ENCODE data around the gene NR3C2.
A peak's percentile ranks its signal among the peaks of the same experiment; 100 is the strongest.

Gene NR3C2

GRCh38 chr4:148353571-148353970 lies 88.6 kb downstream of the NR3C2 start:
- Histone ChIP-seq H2AFZ (ENCODE audit: low read length) (no peak overlapping the region), H3F3A (ENCODE audit: insufficient read depth, low read length) (no peaks in the 10 kb centered on the region), H3K4me1 (ENCODE audit: insufficient read depth, low read length, severe bottlenecking) (peaks cover 29% of the 10 kb centered on the region), H3K36me3 (ENCODE audit: insufficient read depth, low read length) (no peaks in the 10 kb centered on the region), H3K9me3 (ENCODE audit: low read length) (no peaks in the 10 kb centered on the region), H3K27ac (ENCODE audit: low read depth, low read length, poor library complexity, severe bottlenecking) (no peak overlapping the region), H4K20me1 (ENCODE audit: insufficient read depth, low read length) (no peaks in the 10 kb centered on the region), H3K27me3 (ENCODE audit: insufficient read depth, low read length) (no peaks in the 10 kb centered on the region), H3K4me2 (ENCODE audit: low read length) (no peak overlapping the region), H3K4me3 (ENCODE audit: low read depth, low read length, poor library complexity, severe bottlenecking) (no peak overlapping the region), H3K9me2 (ENCODE audit: low read depth, low read length) (no peaks in the 10 kb centered on the region), H3K9ac (ENCODE audit: low read length) (no peak overlapping the region), H3K79me2 (ENCODE audit: insufficient read depth, low read length) (no peaks in the 10 kb centered on the region)
- TF ChIP-seq EZH2 (IDR thresholded peaks at IDR 0.05; ENCODE audit: borderline replicate concordance, low read length) (no peak), CTCF (IDR thresholded peaks at IDR 0.05; ENCODE audit: low read length) (no peak)

DNA sequence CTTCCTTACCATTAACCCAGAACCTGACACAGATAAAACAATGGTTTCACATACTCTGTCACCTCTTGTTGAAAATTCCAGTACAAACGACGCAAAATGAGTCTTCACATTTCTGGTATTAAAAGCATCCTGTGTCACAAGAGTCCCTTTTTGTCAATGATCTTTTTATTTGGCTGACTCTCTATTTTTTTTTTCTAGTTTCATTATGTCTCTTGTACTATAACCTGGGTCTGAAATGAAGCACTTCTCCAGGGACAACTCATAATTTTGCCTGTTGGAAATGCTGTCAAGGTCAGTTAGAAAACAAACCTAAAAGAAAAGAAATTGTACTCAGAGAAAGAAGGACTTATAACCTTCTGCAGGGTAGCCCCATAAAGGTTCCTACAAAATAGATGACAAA lies 93.1 kb downstream of the NR3C2 start:
- Histone ChIP-seq H3K4me2 (ENCODE audit: low read length) (peak overlapping the region; percentile 14; the same call in 1 of the 2 replicates), H3K27ac (ENCODE audit: low read depth, low read length, poor library complexity, severe bottlenecking) (peak overlapping the region; percentile 15)
- TF ChIP-seq CTCF (IDR thresholded peaks at IDR 0.05; ENCODE audit: low read length) (no peak), EZH2 (IDR thresholded peaks at IDR 0.05; ENCODE audit: borderline replicate concordance, low read length) (no peak)

DNA sequence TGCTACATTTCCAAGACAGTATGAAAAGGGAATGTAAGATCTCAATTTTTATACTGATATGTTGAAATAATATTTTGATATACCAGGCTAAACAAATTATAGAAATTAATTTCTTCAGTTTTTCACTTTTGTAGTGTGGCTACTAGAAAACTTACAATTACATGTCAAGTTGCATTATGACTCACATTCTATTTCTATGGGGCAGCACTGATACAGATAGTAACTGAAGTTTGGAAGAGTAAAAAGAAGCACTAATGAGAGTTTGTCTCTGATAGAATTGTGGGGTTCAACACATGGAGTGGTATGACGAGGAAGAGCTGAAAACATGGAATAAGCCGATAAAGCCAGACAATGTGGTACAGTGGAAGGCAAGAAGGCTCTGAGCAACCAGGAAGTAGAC lies 95.6 kb downstream of the NR3C2 start:
- H2AFZ ChIP-seq (ENCODE audit: low read length) = no peak overlapping the region
- TF ChIP-seq CTCF (IDR thresholded peaks at IDR 0.05; ENCODE audit: low read length) (no peak), EZH2 (IDR thresholded peaks at IDR 0.05; ENCODE audit: borderline replicate concordance, low read length) (no peak)
- peaks cover 32% of the 10 kb centered on the region for H3K4me1 ChIP-seq (ENCODE audit: insufficient read depth, low read length, severe bottlenecking)
- no peaks in the 10 kb centered on the region for H3F3A ChIP-seq (ENCODE audit: insufficient read depth, low read length)
- no peaks in the 10 kb centered on the region for H3K36me3 ChIP-seq (ENCODE audit: insufficient read depth, low read length)
- no peaks in the 10 kb centered on the region for H3K27me3 ChIP-seq (ENCODE audit: insufficient read depth, low read length)
- no peak overlapping the region for H3K9ac ChIP-seq (ENCODE audit: low read length)
- H3K9me3 ChIP-seq (ENCODE audit: low read length) = no peaks in the 10 kb centered on the region
- H4K20me1 ChIP-seq (ENCODE audit: insufficient read depth, low read length) = no peaks in the 10 kb centered on the region
- H3K79me2 ChIP-seq (ENCODE audit: insufficient read depth, low read length) = 0 out of 2 replicates have a peak, but pooled peaks cover 2% of the 10 kb centered on the region
- H3K27ac ChIP-seq (ENCODE audit: low read depth, low read length, poor library complexity, severe bottlenecking) = no peak overlapping the region
- no peak overlapping the region for H3K4me2 ChIP-seq (ENCODE audit: low read length)
- no peaks in the 10 kb centered on the region for H3K9me2 ChIP-seq (ENCODE audit: low read depth, low read length)
- no peak overlapping the region for H3K4me3 ChIP-seq (ENCODE audit: low read depth, low read length, poor library complexity, severe bottlenecking)

More for the DNA sequence above, 93.1 kb downstream of the NR3C2 start:
- Histone ChIP-seq H3K4me1 (ENCODE audit: insufficient read depth, low read length, severe bottlenecking) (peaks cover 32% of the 10 kb centered on the region), H2AFZ (ENCODE audit: low read length) (no peak overlapping the region), H3K9ac (ENCODE audit: low read length) (no peak overlapping the region), H4K20me1 (ENCODE audit: insufficient read depth, low read length) (no peaks in the 10 kb centered on the region), H3F3A (ENCODE audit: insufficient read depth, low read length) (no peaks in the 10 kb centered on the region), H3K9me2 (ENCODE audit: low read depth, low read length) (no peaks in the 10 kb centered on the region), H3K9me3 (ENCODE audit: low read length) (no peaks in the 10 kb centered on the region), H3K79me2 (ENCODE audit: insufficient read depth, low read length) (no peaks in the 10 kb centered on the region), H3K27me3 (ENCODE audit: insufficient read depth, low read length) (no peaks in the 10 kb centered on the region), H3K4me3 (ENCODE audit: low read depth, low read length, poor library complexity, severe bottlenecking) (no peak overlapping the region), H3K36me3 (ENCODE audit: insufficient read depth, low read length) (no peaks in the 10 kb centered on the region)

Measured in OCI-LY1 (cell line).